ENCODE results near the gene SDCCAG8.

The SDCCAG8 gene

GRCh38 chr1:243428617-243429342 is 172.9 kb downstream of the SDCCAG8 start:
- no peak for DNase-seq

- DNase-seq, result no peak
These were observed 175.8 kb downstream of the SDCCAG8 start for GRCh38 chr1:243431591-243431990.

- DNase-seq, result no peak
These were observed 176.3 kb downstream of the SDCCAG8 start for GRCh38 chr1:243432136-243432535.

- DNase-seq, result peak in 1 of 3 experiments; percentile 48
These were observed 178.0 kb downstream of the SDCCAG8 start for GRCh38 chr1:243433737-243434370.

GRCh38 chr1:243434594-243434993 is 178.8 kb downstream of the SDCCAG8 start:
- DNase-seq, result peak in 1 of 3 experiments; percentile 20

GRCh38 chr1:243435836-243436235 is 180.0 kb downstream of the SDCCAG8 start:
- DNase-seq, result no peak

GRCh38 chr1:243438146-243438545 is 182.3 kb downstream of the SDCCAG8 start:
- DNase-seq, result no peak

- DNase-seq, result no peak
These were observed 183.0 kb downstream of the SDCCAG8 start for GRCh38 chr1:243438815-243439214.

- DNase-seq, result no peak
These were observed 184.6 kb downstream of the SDCCAG8 start for GRCh38 chr1:243440406-243440805.

- no peak for DNase-seq
These were observed 185.8 kb downstream of the SDCCAG8 start for GRCh38 chr1:243441601-243442000.

GRCh38 chr1:243443557-243443956 is 187.7 kb downstream of the SDCCAG8 start:
- no peak for DNase-seq

- no peak for DNase-seq
These were observed 191.5 kb downstream of the SDCCAG8 start for GRCh38 chr1:243447347-243447746.

- DNase-seq, result no peak
These were observed 192.0 kb downstream of the SDCCAG8 start for GRCh38 chr1:243447844-243448243.

- DNase-seq, result no peak
These were observed 193.5 kb downstream of the SDCCAG8 start for GRCh38 chr1:243449373-243449772.

GRCh38 chr1:243452092-243452491 is 196.3 kb downstream of the SDCCAG8 start:
- DNase-seq, result no peak

- DNase-seq, result no peak
These were observed 198.6 kb downstream of the SDCCAG8 start for GRCh38 chr1:243454328-243454997.

- DNase-seq, result peak in 1 of 3 experiments; percentile 37
These were observed 200.2 kb downstream of the SDCCAG8 start for GRCh38 chr1:243455760-243456651.

- peak in 2 of 3 experiments; percentile 37 to 74 for DNase-seq
These were observed 201.6 kb downstream of the SDCCAG8 start for GRCh38 chr1:243457363-243457982.

GRCh38 chr1:243459059-243459458 is 203.2 kb downstream of the SDCCAG8 start:
- DNase-seq, result no peak

GRCh38 chr1:243461700-243462099 is 205.9 kb downstream of the SDCCAG8 start:
- no peak for DNase-seq

- DNase-seq, result no peak
These were observed 207.3 kb downstream of the SDCCAG8 start for GRCh38 chr1:243462929-243463697.

- no peak for DNase-seq
These were observed 209.2 kb downstream of the SDCCAG8 start for GRCh38 chr1:243465081-243465480.

All from NCI-H1417 (cell line).